Activated CD4-positive, alpha-beta T cell treated with anti-CD3 and anti-CD28 coated beads for 36 hours (primary cell): ENCODE results near the gene C16orf74. TPM values are rescaled to one million over a fixed set of nuclear protein-coding genes. Genes with fewer than 3 reads are reported as not detected.

Experiments
- ATAC-seq: fragments of 200-7000 bp; cut with Tn5 transposase; one replicate; pipeline ENCODE4 v1.10.0; 2021; ENCODE audit warnings: mild to moderate bottlenecking, moderate library complexity
- CTCF ChIA-PET: fragments of 350-600 bp; sonication (Branson Sonifier 250); formaldehyde crosslinking; loops from one replicate; lab custom pipeline; 2021; ENCODE audit warnings: antibody characterized with exemption; lab: Charles Lee
- POLR2A ChIA-PET: fragments of 350-600 bp; sonication (Branson Sonifier 250); formaldehyde crosslinking; loops from one replicate; lab custom pipeline; 2021; ENCODE audit warnings: antibody characterized with exemption, inconsistent platforms; lab: Charles Lee
- DNase-seq: peaks from one replicate; pipeline ENCODE4 v3.0.0-alpha.2; 2020
- H3K27ac Mint-ChIP-seq: one replicate; pipeline ENCODE4 v1.8.0; 2021; ENCODE audit warnings: mixed read lengths
- H3K27me3 Mint-ChIP-seq: one replicate; pipeline ENCODE4 v1.8.0; 2021; ENCODE audit warnings: mixed read lengths
- H3K36me3 Mint-ChIP-seq: one replicate; pipeline ENCODE4 v1.8.0; 2021; ENCODE audit warnings: low read depth, mixed read lengths
- H3K4me1 Mint-ChIP-seq: one replicate; pipeline ENCODE4 v1.8.0; 2021; ENCODE audit warnings: mixed read lengths
- H3K4me3 Mint-ChIP-seq: one replicate; pipeline ENCODE4 v1.8.0; 2021; ENCODE audit warnings: mild to moderate bottlenecking, moderate library complexity, mixed read lengths
- H3K9me3 Mint-ChIP-seq: one replicate; pipeline ENCODE4 v1.8.0; 2021; ENCODE audit warnings: low read depth, mixed read lengths
- intact Hi-C, 2 experiments: fragments of 100-400 bp; cut with DNase I in 1 of 2; cut with micrococcal nuclease in 1 of 2; formaldehyde crosslinking; loops; one replicate each; pipeline versions ENCODE4 v1.14.2 to v1.15.1; 2022 to 2024; cut with DNase I, micrococcal nuclease
- total RNA-seq, 2 experiments: library from RNA; stranded (reverse); gene quantifications; one replicate each; pipeline ENCODE4 v1.2.3, GENCODE V29; 2021

Gene C16orf74
- total RNA-seq, 2 experiments from 2014 or later = 0.23 to 0.25 TPM

GRCh38 chr16:85729452-85730185 lies 21.3 kb downstream of the C16orf74 start:
- Mint-ChIP-seq H3K9me3 (no peaks in the 10 kb centered on the region), H3K27me3 (no peaks in the 10 kb centered on the region), H3K27ac (no peak overlapping the region), H3K4me1 (no peaks in the 10 kb centered on the region), H3K4me3 (no peak overlapping the region), H3K36me3 (no peaks in the 10 kb centered on the region)
- intact Hi-C loops = no loop called here
- ChIA-PET POLR2A (no interaction called here), CTCF (interaction anchor here (0.6 kb wide), 1 partner anchor 10 kb away, joined by 3 read pairs; no protein-coding TSS in a partner anchor)
- DNase-seq (no peak), ATAC-seq (no peak)

GRCh38 chr16:85728879-85729278 lies 22.0 kb downstream of the C16orf74 start:
- H3K27ac Mint-ChIP-seq = no peak overlapping the region
- no peak overlapping the region for H3K4me3 Mint-ChIP-seq
- no peaks in the 10 kb centered on the region for H3K4me1 Mint-ChIP-seq
- POLR2A ChIA-PET = no interaction called here
- ATAC-seq = no peak
- no peaks in the 10 kb centered on the region for H3K36me3 Mint-ChIP-seq
- CTCF ChIA-PET = no interaction called here
- H3K9me3 Mint-ChIP-seq = no peaks in the 10 kb centered on the region
- no peak for DNase-seq
- intact Hi-C loops = no loop called here
- H3K27me3 Mint-ChIP-seq = no peaks in the 10 kb centered on the region

- no peak for ATAC-seq
- no peaks in the 10 kb centered on the region for H3K9me3 Mint-ChIP-seq
- POLR2A ChIA-PET = interaction anchor here (0.6 kb wide), 1 partner anchor 39 kb away, joined by 5 read pairs; no protein-coding TSS in a partner anchor
- no peaks in the 10 kb centered on the region for H3K4me1 Mint-ChIP-seq
- intact Hi-C loops = no loop called here
- no peak overlapping the region for H3K27ac Mint-ChIP-seq
- no peak overlapping the region for H3K4me3 Mint-ChIP-seq
- no peak for DNase-seq
- no peaks in the 10 kb centered on the region for H3K36me3 Mint-ChIP-seq
- CTCF ChIA-PET = no interaction called here
- no peaks in the 10 kb centered on the region for H3K27me3 Mint-ChIP-seq
These were observed 26.0 kb downstream of the C16orf74 start for GRCh38 chr16:85724936-85725335.

- no peak for ATAC-seq
- POLR2A ChIA-PET = interaction anchor here (0.6 kb wide), 1 partner anchor 38 kb away, joined by 5 read pairs; no protein-coding TSS in a partner anchor
- DNase-seq = no peak
- H3K27ac Mint-ChIP-seq = no peak overlapping the region
- no peaks in the 10 kb centered on the region for H3K9me3 Mint-ChIP-seq
- no peaks in the 10 kb centered on the region for H3K27me3 Mint-ChIP-seq
- no peak overlapping the region for H3K4me3 Mint-ChIP-seq
- intact Hi-C loops = no loop called here
- no peaks in the 10 kb centered on the region for H3K4me1 Mint-ChIP-seq
- no peaks in the 10 kb centered on the region for H3K36me3 Mint-ChIP-seq
- CTCF ChIA-PET = interaction anchor here (0.5 kb wide), 1 partner anchor 621 kb away, joined by 3 read pairs; no protein-coding TSS in a partner anchor
These were observed 26.6 kb downstream of the C16orf74 start for GRCh38 chr16:85724126-85724879.

- no peaks in the 10 kb centered on the region for H3K9me3 Mint-ChIP-seq
These were observed 28.6 kb downstream of the C16orf74 start for GRCh38 chr16:85722128-85722893.

GRCh38 chr16:85720302-85720637 lies 30.6 kb downstream of the C16orf74 start:
- CTCF ChIA-PET = no interaction called here
- H3K9me3 Mint-ChIP-seq = no peaks in the 10 kb centered on the region
- DNase-seq = no peak

More at GRCh38 chr16:85722128-85722893, 28.6 kb downstream of the C16orf74 start:
- no peaks in the 10 kb centered on the region for H3K4me1 Mint-ChIP-seq
- H3K27me3 Mint-ChIP-seq = no peaks in the 10 kb centered on the region
- H3K27ac Mint-ChIP-seq = no peak overlapping the region
- intact Hi-C loops = no loop called here
- POLR2A ChIA-PET = interaction anchor here (0.7 kb wide), 1 partner anchor 13 kb away, joined by 4 read pairs; no protein-coding TSS in a partner anchor
- H3K36me3 Mint-ChIP-seq = no peaks in the 10 kb centered on the region
- H3K4me3 Mint-ChIP-seq = no peak overlapping the region
- ATAC-seq = no peak
- CTCF ChIA-PET = interaction anchor here (0.7 kb wide), 1 partner anchor 303 kb away, joined by 3 read pairs; no protein-coding TSS in a partner anchor
- DNase-seq = no peak

GRCh38 chr16:85719605-85720301 lies 31.1 kb downstream of the C16orf74 start:
- H3K4me3 Mint-ChIP-seq = no peak overlapping the region
- intact Hi-C loops = loop anchor here (5.0 kb wide), 2 partner anchors 47 to 417 kb away; no protein-coding TSS in a partner anchor
- ATAC-seq = no peak

More at GRCh38 chr16:85720302-85720637, 30.6 kb downstream of the C16orf74 start:
- Mint-ChIP-seq H3K4me3 (no peak overlapping the region), H3K36me3 (no peaks in the 10 kb centered on the region), H3K27me3 (no peaks in the 10 kb centered on the region), H3K4me1 (peaks cover 3% of the 10 kb centered on the region), H3K27ac (no peak overlapping the region)
- POLR2A ChIA-PET = no interaction called here
- intact Hi-C loops = no loop called here
- no peak for ATAC-seq

GRCh38 chr16:85718682-85719081 lies 32.2 kb downstream of the C16orf74 start:
- no peak overlapping the region for H3K4me3 Mint-ChIP-seq
- ChIA-PET POLR2A (no interaction called here), CTCF (interaction anchor here (0.5 to 1.6 kb wide), 10 partner anchors 11 to 607 kb away, joined by 3 to 6 read pairs (median 4); no protein-coding TSS in a partner anchor)
- peak; percentile 20 for DNase-seq
- ATAC-seq = no peak
- no peaks in the 10 kb centered on the region for H3K36me3 Mint-ChIP-seq
- H3K27me3 Mint-ChIP-seq = no peaks in the 10 kb centered on the region
- peaks cover 3% of the 10 kb centered on the region for H3K4me1 Mint-ChIP-seq
- H3K9me3 Mint-ChIP-seq = no peaks in the 10 kb centered on the region
- no peak overlapping the region for H3K27ac Mint-ChIP-seq
- intact Hi-C loops = loop anchor here (1.0 to 5.0 kb wide), 6 partner anchors 29 to 416 kb away; no protein-coding TSS in a partner anchor

More at GRCh38 chr16:85719605-85720301, 31.1 kb downstream of the C16orf74 start:
- no peak for DNase-seq
- H3K4me1 Mint-ChIP-seq = peaks cover 3% of the 10 kb centered on the region
- H3K27me3 Mint-ChIP-seq = no peaks in the 10 kb centered on the region
- POLR2A ChIA-PET = interaction anchor here (0.6 kb wide), 1 partner anchor 283 kb away, joined by 3 read pairs; no protein-coding TSS in a partner anchor
- H3K9me3 Mint-ChIP-seq = no peaks in the 10 kb centered on the region
- H3K27ac Mint-ChIP-seq = no peak overlapping the region
- CTCF ChIA-PET = interaction anchor here (0.6 to 1.6 kb wide), 7 partner anchors 10 to 326 kb away, joined by 3 to 6 read pairs (median 4); no protein-coding TSS in a partner anchor
- H3K36me3 Mint-ChIP-seq = no peaks in the 10 kb centered on the region

- H3K27ac Mint-ChIP-seq = no peak overlapping the region
- H3K4me3 Mint-ChIP-seq = no peak overlapping the region
- no peaks in the 10 kb centered on the region for H3K27me3 Mint-ChIP-seq
- POLR2A ChIA-PET = interaction anchor here (0.6 kb wide), 1 partner anchor 36 kb away, joined by 4 read pairs; no protein-coding TSS in a partner anchor
- H3K36me3 Mint-ChIP-seq = no peaks in the 10 kb centered on the region
- CTCF ChIA-PET = interaction anchor here (0.5 to 3.3 kb wide), 6 partner anchors 18 to 290 kb away, joined by 3 to 26 read pairs (median 4); no protein-coding TSS in a partner anchor
- ATAC-seq (no peak), DNase-seq (no peak)
- intact Hi-C loops = loop anchor here (1.0 to 5.0 kb wide), 6 partner anchors 29 to 416 kb away; no protein-coding TSS in a partner anchor
- peaks cover 3% of the 10 kb centered on the region for H3K4me1 Mint-ChIP-seq
- H3K9me3 Mint-ChIP-seq = no peaks in the 10 kb centered on the region
These were observed 32.8 kb downstream of the C16orf74 start for GRCh38 chr16:85718153-85718477.
